ENCODE data around the gene ANXA2.

GRCh38 chr15:60394689-60395097 lies 3.1 kb downstream of the ANXA2 start:
- TF ChIP-seq EZH2 (IDR thresholded peaks at IDR 0.05; ENCODE audit: borderline replicate concordance, low read length) (no peak), CTCF (IDR thresholded peaks at IDR 0.05; ENCODE audit: low read length) (no peak)

Data from OCI-LY1 (cell line).